ENCODE measurements around the gene GNAZ.

Gene GNAZ

GRCh38 chr22:23109079-23109347 is 38.7 kb downstream of the GNAZ start:
- no peak for DNase-seq

- no peak for DNase-seq
Measured at GRCh38 chr22:23109441-23109978, 39.2 kb downstream of the GNAZ start.

GRCh38 chr22:23110190-23110921 is 40.0 kb downstream of the GNAZ start:
- DNase-seq = no peak

GRCh38 chr22:23110922-23111527 is 40.7 kb downstream of the GNAZ start:
- no peak for DNase-seq

- no peak for DNase-seq
Measured at GRCh38 chr22:23112472-23113012, 42.2 kb downstream of the GNAZ start.

GRCh38 chr22:23113067-23113846 is 42.9 kb downstream of the GNAZ start:
- no peak for DNase-seq

GRCh38 chr22:23113847-23114720 is 43.8 kb downstream of the GNAZ start:
- DNase-seq = no peak

- no peak for DNase-seq
Measured at GRCh38 chr22:23114721-23115020, 44.4 kb downstream of the GNAZ start.

- no peak for DNase-seq
Measured at GRCh38 chr22:23115369-23115768, 45.0 kb downstream of the GNAZ start.

GRCh38 chr22:23115825-23116494 is 45.6 kb downstream of the GNAZ start:
- no peak for DNase-seq

GRCh38 chr22:23116506-23117263 is 46.4 kb downstream of the GNAZ start:
- no peak for DNase-seq

- DNase-seq = no peak
Measured at GRCh38 chr22:23117275-23117674, 47.0 kb downstream of the GNAZ start.

- no peak for DNase-seq
Measured at GRCh38 chr22:23117891-23118646, 47.8 kb downstream of the GNAZ start.

GRCh38 chr22:23118647-23119493 is 48.6 kb downstream of the GNAZ start:
- no peak for DNase-seq

- DNase-seq = no peak
Measured at GRCh38 chr22:23119494-23120414, 49.4 kb downstream of the GNAZ start.

GRCh38 chr22:23120415-23120899 is 50.1 kb downstream of the GNAZ start:
- no peak for DNase-seq

- no peak for DNase-seq
Measured at GRCh38 chr22:23121000-23121421, 50.7 kb downstream of the GNAZ start.

- no peak for DNase-seq
Measured at GRCh38 chr22:23121424-23121823, 51.1 kb downstream of the GNAZ start.
